ENCODE measurements around the gene C8A.

C8A gene

GRCh38 chr1:56966698-56966999 is 112.1 kb downstream of the C8A start:
- no peak for DNase-seq (ENCODE audit: low read depth)
- H3K4me3 ChIP-seq (ENCODE audit: low read length): no peak overlapping the region
- no peak for TF ChIP-seq CTCF (conservative IDR thresholded peaks at IDR 0.05; ENCODE audit: low read depth, low read length)

- TF ChIP-seq CTCF (conservative IDR thresholded peaks at IDR 0.05; ENCODE audit: low read depth, low read length): no peak
- no peak for DNase-seq (ENCODE audit: low read depth)
- H3K4me3 ChIP-seq (ENCODE audit: low read length): no peak overlapping the region
Observed at GRCh38 chr1:56967355-56967754, 112.8 kb downstream of the C8A start.
